Pancreas (tissue), 10 donors: ENCODE measurements around the gene EFNA4. TPM values are rescaled to one million over a fixed set of nuclear protein-coding genes. Genes with fewer than 3 reads are reported as not detected.

Experiments
- ATAC-seq, 4 donors: fragments of 200-7000 bp; cut with Tn5 transposase; one replicate each; pipeline versions ENCODE4 v1.8.0 to v1.9.1; 2020; ENCODE audit warnings: mild to moderate bottlenecking in 4 of 4, moderate library complexity in 4 of 4
- DNase-seq, 6 donors: peaks; one replicate each; pipeline ENCODE4 v3.0.0-alpha.2; 2020
- FAIRE-seq: peaks from 2 replicates; lab custom pipeline; 2012; peaks lifted over from hg19 to GRCh38; lab: Jason Lieb, UNC
- H3K27ac ChIP-seq, 4 donors: fragments of 200-600 bp; sonication (generic); 1 replicate in 3 of 4; 2 replicates in 1 of 4; pipeline versions ENCODE4 v1.5.0 to v1.8.0; 2020
- H3K27me3 ChIP-seq, 4 donors: fragments of 200-600 bp; one replicate each; pipeline ENCODE4 v1.8.0; 2021
- H3K36me3 ChIP-seq, 3 donors: fragments of 200-600 bp; sonication (generic) in 1 of 3; one replicate each; pipeline versions ENCODE4 v1.5.0 to v1.8.0; 2020 to 2021
- H3K4me1 ChIP-seq, 3 donors: fragments of 200-600 bp; one replicate each; pipeline ENCODE4 v1.8.0; 2021
- H3K4me3 ChIP-seq, 4 donors: fragments of 200-600 bp; sonication (generic) in 2 of 4; one replicate each; pipeline versions ENCODE4 v1.5.0 to v1.8.0; 2020 to 2021
- H3K9me3 ChIP-seq, 4 donors: fragments of 200-600 bp; one replicate each; pipeline ENCODE4 v1.8.0; 2021
- CTCF ChIP-seq, 4 donors: fragments of 200-600 bp; sonication (generic) in 3 of 4; IDR thresholded peaks; one replicate each; pipeline versions ENCODE4 v1.5.0 to v1.8.0; 2021; ENCODE audit warnings: antibody characterized with exemption in 4 of 4
- WGBS, 2 donors: extraction: QIAGEN DNeasy Blood & Tissue Kit; methylation state at CpG; one replicate each; pipeline ENCODE4 v1.1.7; 2013; 5-methylcytosine and 5-hydroxymethylcytosine counted together
- intact Hi-C, 3 donors: fragments of 100-400 bp; cut with DNase I; formaldehyde crosslinking; loops; one replicate each; pipeline versions ENCODE4 v1.11.1 to v1.14.2; 2022
- polyA plus RNA-seq, 2 donors: library from polyadenylated mRNA; stranded (reverse); fragments of 200-250 nt; gene quantifications; one replicate each; pipeline ENCODE4 v1.2.3, GENCODE V29; 2013
- total RNA-seq, 6 donors: library from RNA; stranded (reverse); fragmentation: NEBNext Ultra II Directional in 4 of 6; extraction: Animal tissue kit (Norgen Biotek cat#: 25700) in 4 of 6; gene quantifications; one replicate each; pipeline versions ENCODE4 v1.2.1 to v1.2.4, GENCODE V29; 2021 to 2023
- donor health status: healthy with polysubstance abuse.
- donor health status: DM: no; HTN: no; CAD: no; lungs with moderate emphysema.
- donor health status: DM: no; HTN: no; CAD: no.
- donor health status: control.
- donor health status: control.
- donor health status: Bipolar disorder and iron deficiency.
- donor health status: DM: yes; HTN: yes; CAD: no.
- donor health status: DM: no; HTN: no; CAD: no.
- donor health status: DM: no; HTN: no; CAD: no.
- donor health status: DM: yes; HTN: yes; CAD: no.

Gene EFNA4
- 1 to 10 TPM; 2.1 to 5.6 (median 3.1) TPM for total RNA-seq
- polyA plus RNA-seq = 1 to 10 TPM; 6.0 to 6.2 TPM

GRCh38 chr1:155063550-155064110, at the start of gene EFNA4:
Gene EFNA4, plus strand, starts transcription at chr1:155063740. Its CDS starts 84 bp downstream, at chr1:155063824.
- Histone ChIP-seq H3K27me3 (no peaks in the 10 kb centered on the region), H3K36me3 (no peaks in the 10 kb centered on the region), H3K4me1 (peaks cover 19 to 23% (median 20%) of the 10 kb centered on the region in 3 donors), H3K4me3 (peak within 1 kb of the TSS; percentile 64 to 92 (median 80)), H3K27ac (peak within 1 kb of the TSS; percentile 33 to 77 (median 62)), H3K9me3 (no peaks in the 10 kb centered on the region)
- FAIRE-seq (no peak), ATAC-seq (peak; percentile 87 to 93 (median 92)), DNase-seq (peak; percentile 82 to 90 (median 84))
- TF ChIP-seq CTCF (IDR thresholded peaks at IDR 0.05) = no peak
- 0 to 1% methylated on average over 32 to 57 of the region's 57 CpGs for WGBS, 2 donors
- intact Hi-C loops = no loop called here

- Histone ChIP-seq H3K27me3 (no peaks in the 10 kb centered on the region), H3K4me3 (no peak overlapping the region), H3K36me3 (peaks cover 0 to 24% (median 9%) of the 10 kb centered on the region in 3 donors), H3K27ac (no peak overlapping the region), H3K9me3 (no peaks in the 10 kb centered on the region), H3K4me1 (peaks cover 10 to 20% (median 18%) of the 10 kb centered on the region in 3 donors)
- TF ChIP-seq CTCF (IDR thresholded peaks at IDR 0.05) = no peak
- ATAC-seq = no peak
- 90% methylated on average over 29 to 31 of the region's 31 CpGs for WGBS, 2 donors
- intact Hi-C loops = loop anchor here in 2 of 3 donors (10.0 kb wide), 1 partner anchor 50 kb away; the partner anchor contains the start of gene PYGO2 (in 2 of the 2)
- DNase-seq = peak in 1 of 6 donors; percentile 66
- no peak for FAIRE-seq
Observed at GRCh38 chr1:155014709-155015508, 48.6 kb upstream of the EFNA4 start.

GRCh38 chr1:155015527-155016230, 47.9 kb upstream of the EFNA4 start:
- DNase-seq (peak in 1 of 6 donors; percentile 70), ATAC-seq (no peak), FAIRE-seq (no peak)
- TF ChIP-seq CTCF (IDR thresholded peaks at IDR 0.05) = no peak
- no peaks in the 10 kb centered on the region for H3K9me3 ChIP-seq
- no peak overlapping the region for H3K27ac ChIP-seq
- 83 to 87% methylated on average over 16 of the region's 16 CpGs for WGBS, 2 donors
- peaks cover 10 to 20% (median 18%) of the 10 kb centered on the region in 3 donors for H3K4me1 ChIP-seq
- H3K4me3 ChIP-seq = no peak overlapping the region
- H3K36me3 ChIP-seq = peaks cover 0 to 24% (median 9%) of the 10 kb centered on the region in 3 donors
- no peaks in the 10 kb centered on the region for H3K27me3 ChIP-seq
- intact Hi-C loops = loop anchor here in 2 of 3 donors (10.0 kb wide), 1 partner anchor 51 kb away; the partner anchor contains the start of gene PYGO2 (in 2 of the 2)

GRCh38 chr1:155016231-155016831, 47.2 kb upstream of the EFNA4 start:
- ATAC-seq = no peak
- DNase-seq = peak in 1 of 6 donors; percentile 69
- Histone ChIP-seq H3K27ac (peak overlapping the region in 2 of 4 donors; percentile 39 to 72), H3K4me3 (no peak overlapping the region), H3K27me3 (no peaks in the 10 kb centered on the region), H3K36me3 (peaks cover 0 to 24% (median 9%) of the 10 kb centered on the region in 3 donors), H3K4me1 (peaks cover 9 to 15% (median 14%) of the 10 kb centered on the region in 3 donors), H3K9me3 (no peaks in the 10 kb centered on the region)
- 81 to 88% methylated on average over 25 to 26 of the region's 26 CpGs for WGBS, 2 donors
- TF ChIP-seq CTCF (IDR thresholded peaks at IDR 0.05) = no peak
- FAIRE-seq = no peak
- intact Hi-C loops = loop anchor here in 2 of 3 donors (10.0 kb wide), 1 partner anchor 52 kb away; the partner anchor contains the start of gene PYGO2 (in 2 of the 2)
